Right lung (tissue), 5 donors: Measurements from ENCODE around the gene KRT73. TPM values are rescaled to one million over a fixed set of nuclear protein-coding genes. Genes with fewer than 3 reads are reported as not detected.
"Not testable (repeated sequence)": the region's sequence is repeated elsewhere in the genome, so short reads cannot be mapped to it uniquely, and the experiment has no call there.

Experiments
- DNase-seq, 2 donors: peaks; one replicate each; pipeline ENCODE4 v3.0.0-alpha.2; 2013
- polyA plus RNA-seq, 5 donors: library from polyadenylated mRNA; unstranded; fragments of 120-200 nt; gene quantifications; one replicate each; pipeline versions ENCODE4 v1.2.1 to v1.2.3, GENCODE V29; 2013; ENCODE audit warnings: inconsistent platforms in 1 of 5, low replicate concordance in 1 of 5; ENCODE audit not compliant: insufficient read length in 5 of 5, insufficient read depth in 1 of 5

The KRT73 gene
- polyA plus RNA-seq, 5 donors = 0.10 to 0.19 (median 0.15) TPM; not detected in 1

DNA sequence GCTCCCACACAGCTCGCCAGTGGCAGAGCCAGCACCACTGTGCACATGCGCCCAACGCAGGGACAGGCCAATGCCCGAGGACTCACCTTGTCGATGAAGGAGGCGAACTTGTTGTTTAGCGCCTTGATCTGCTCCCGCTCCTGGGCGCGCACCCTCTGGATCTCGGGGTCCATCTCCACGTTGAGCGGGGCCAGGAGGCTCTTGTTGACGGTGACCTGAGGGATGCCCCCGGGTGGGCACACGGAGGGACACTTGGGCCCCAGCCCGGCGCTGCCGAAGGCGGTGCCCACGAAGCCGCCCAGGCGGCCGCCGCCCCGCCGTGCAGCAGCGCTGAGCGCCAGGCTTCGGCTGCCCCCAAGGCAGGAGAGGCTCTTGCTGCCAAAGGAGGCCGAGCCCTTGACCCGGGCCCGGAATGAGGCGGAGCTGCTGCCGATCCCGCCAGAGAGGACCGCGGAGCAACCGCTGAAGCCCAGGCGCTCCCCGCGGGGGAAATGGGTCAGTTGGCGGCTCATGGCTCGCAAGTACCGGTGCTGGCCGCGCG is 17.3 kb downstream of the KRT73 start, which contains the start of gene KRT72:
Gene KRT72 (minus strand): TSS at position 523 of the 541 bp plus-strand sequence. CDS start 11 bp downstream, at position 512.
- no peak for DNase-seq

DNA sequence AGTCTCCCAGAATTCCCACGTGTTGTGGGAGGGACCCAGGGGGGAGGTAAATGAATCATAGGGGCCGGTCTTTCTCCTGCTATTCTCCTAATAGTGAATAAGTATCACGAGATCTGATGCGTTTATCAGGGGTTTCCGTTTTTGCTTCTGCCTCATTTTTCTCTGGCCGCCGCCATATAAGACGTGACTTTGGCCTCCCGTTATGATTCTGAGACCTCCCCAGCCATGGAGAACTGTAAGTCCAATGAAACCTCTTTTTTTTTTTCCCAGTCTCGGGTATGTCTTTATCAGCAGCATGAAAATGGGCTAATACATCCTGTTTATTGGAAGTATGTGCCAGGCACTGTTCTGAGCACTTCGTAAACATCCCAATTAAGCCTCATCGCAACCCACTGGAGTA is 17.9 kb downstream of the KRT73 start:
- no peak for DNase-seq

DNA sequence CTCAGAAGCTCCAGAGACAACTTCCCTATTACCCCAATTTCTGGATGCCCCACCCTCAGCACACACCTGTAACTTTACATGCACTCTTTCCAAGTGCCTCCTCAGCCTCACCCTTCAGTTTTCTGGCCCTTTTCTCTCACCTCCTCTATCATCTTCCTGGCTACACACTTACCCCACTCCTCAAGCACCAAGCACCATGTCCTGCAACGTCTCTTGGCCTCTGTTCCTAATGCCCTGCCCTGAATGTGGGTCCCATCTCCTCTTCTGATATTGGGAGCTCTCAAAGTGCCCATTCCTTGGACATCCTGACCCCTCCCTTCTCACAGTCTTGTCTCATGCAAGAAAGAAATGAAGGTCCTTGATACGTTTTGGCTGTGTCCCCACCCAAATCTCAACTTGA is 18.3 kb downstream of the KRT73 start:
- no peak for DNase-seq

DNA sequence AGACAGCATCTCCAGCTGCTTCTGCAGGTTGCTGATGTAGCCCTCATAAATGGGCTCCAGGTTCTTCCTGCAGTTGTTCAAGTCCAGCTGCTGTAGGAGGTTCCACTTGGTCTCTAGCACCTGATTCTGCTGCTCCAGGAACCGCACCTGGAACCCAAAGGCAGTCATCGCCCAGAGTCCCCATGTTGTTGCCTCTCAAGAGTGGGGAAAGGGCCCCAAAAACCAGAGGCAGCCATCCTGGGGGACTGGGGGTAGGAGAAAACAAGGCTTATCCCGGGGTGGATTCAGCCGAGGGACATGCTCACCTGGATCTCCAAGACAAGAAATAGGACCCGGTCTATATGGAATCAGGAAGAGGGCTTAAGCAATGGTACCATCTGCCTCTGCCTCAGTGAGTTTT is 19.4 kb downstream of the KRT73 start:
- no peak for DNase-seq

DNA sequence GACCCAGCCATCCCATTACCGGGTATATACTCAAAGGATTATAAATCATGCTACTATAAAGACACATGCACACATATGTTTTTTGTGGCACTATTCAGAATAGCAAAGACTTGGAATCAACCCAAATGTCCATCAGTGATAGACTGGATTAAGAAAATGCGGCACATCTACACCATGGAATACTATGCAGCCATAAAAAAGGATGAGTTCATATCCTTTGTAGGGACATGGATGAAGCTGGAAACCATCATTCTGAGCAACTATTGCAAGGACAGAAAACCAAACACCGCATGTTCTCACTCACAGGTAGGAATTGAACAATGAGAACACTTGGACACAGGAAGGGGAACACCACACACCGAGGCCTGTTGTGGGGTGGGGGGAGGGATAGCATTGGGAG is 24.1 kb downstream of the KRT73 start:
- not testable (repeated sequence) for DNase-seq

DNA sequence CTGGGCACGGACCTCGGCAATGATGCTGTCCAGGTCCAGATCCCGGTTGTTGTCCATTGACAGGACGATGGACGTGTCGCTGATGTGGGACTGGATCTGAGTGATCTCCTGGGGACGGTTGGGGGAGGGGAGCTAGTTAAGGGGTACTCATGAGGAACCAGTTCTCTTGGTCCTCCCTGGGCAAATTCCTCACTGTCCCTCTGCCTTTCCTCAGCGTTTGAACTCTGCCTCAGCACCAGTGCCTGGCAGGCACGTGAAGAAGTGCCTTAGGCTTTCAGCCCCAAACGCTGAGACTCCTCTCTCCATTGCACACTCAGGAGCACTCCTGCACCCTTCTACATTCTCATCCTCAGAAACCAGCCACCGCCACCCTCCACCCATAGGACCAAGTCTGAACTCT is 26.8 kb downstream of the KRT73 start:
- no peak for DNase-seq

DNA sequence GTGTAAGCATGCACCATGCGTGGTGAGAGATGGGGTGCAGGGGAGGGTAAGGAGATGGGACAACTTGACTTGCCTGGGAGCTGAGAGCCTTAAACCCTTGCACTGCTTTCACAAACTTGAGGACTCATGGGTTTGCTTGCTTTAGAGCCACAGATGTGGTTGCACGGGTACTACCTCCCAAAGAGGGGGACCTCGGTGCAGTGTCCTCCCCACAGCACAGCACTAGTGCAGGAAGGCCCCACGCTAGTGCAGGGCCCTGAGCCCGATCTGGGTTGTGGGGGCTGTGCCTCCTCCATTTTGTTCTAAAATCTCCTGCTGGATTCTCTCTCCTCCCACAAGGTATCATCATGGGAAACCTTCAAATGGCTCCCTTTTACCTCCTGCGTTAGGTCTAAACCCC is 28.3 kb downstream of the KRT73 start:
- no peak for DNase-seq

DNA sequence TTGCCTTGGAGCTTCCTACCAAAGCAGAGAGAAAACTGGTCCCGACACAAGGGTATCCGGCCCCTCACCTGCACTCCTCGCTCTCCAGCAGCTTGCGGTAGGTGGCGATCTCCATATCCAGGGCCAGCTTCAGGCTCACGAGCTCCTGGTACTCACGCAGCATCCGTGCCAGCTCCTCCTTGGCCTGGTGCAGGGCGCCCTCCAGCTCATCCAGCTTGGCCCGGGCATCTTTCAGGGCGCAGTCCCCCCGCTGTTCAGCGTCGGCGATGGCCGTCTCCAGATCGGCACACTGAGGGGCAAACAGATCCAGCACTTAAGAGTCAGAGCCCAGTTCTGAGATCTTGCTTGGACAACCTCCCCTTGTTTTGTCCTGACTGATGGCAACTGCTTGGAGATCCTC is 30.8 kb downstream of the KRT73 start:
- DNase-seq = no peak

DNA sequence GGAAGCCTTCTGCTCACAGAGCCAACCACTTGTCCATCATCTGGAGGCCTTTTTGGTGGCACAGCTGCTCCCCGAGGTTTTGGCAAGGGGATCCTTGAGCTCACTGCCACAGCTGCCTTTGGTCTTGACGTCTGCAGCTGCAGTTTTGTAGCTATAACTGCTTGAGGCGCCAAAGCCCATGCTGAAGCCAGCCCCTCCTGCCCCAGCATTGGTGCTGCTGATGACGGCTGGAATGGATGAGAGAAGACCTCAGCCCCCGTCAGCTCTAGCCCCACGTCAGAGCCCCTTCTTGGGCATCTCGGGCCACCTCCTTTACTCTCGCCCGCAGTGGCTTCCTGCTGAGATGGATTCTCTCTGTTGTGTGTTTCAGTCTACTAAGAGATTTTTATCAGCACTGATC is 32.4 kb downstream of the KRT73 start:
- DNase-seq = no peak

DNA sequence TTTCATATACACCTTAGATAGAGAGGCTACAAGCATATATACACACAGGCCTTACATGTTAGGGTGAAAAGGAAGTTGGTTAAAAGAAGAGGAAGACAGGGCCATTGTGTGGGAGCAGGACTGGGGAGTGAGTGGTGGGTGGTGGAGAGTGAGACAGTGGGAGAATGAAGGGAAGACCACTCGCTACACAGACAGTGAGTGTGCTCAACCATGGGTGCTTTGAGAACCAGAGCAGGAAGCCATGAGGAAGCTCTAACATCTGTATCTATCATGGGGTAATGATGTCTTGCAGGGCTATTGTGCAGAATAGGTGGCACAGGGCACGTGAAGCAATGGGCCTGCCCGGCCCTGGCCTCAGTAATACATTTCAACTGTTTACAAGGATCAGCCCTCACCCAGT is 33.3 kb downstream of the KRT73 start:
- no peak for DNase-seq

DNA sequence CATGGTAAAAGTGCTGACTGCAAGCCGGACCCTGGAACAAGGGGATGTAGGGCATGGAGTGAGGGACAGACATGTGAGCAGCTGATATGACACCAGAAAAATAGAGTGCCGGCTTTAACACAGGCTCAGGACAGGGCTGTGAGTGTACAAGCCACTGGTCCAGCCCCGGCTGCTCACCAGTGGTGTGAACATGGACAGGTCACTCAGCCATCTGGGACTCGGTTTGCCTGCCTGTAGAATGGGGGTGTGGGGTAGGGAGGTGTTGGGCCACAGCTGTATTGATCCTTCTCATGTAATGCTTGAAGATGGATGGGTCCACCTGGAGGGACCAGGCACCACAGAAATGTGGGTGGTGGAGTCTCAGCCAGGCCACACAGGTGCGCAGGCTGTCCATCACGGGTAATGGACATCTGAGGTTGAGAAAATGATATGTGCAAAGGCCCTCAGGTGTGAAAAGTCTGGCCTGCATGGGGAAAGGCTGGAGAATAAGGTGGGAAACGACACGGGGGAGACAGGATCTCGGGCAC is 34.1 kb downstream of the KRT73 start:
- no peak for DNase-seq

DNA sequence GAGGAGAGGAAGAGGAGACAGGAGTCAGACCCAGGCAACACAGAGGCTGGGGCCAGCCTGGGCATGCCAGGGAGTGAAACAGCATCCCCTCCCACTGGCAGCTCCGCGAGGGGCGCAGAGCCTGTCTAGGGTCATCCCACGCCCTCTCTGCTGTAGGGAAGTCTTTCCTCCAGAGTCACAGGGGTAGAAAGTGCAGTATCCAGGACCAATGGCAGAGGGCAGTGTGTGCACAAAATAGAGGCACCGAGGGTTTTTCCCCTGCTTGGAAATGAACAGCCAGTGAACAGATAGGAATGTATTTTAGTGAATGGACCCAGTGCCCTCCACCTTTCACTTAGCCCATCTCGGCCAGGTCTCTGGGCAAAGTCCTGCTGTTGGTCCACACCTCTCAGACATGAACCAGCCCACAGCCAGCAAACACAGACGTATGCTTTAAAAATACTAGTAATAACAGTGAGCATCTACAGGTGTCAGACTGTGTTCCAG is 35.3 kb downstream of the KRT73 start:
- peak; percentile 23 to 43 for DNase-seq

DNA sequence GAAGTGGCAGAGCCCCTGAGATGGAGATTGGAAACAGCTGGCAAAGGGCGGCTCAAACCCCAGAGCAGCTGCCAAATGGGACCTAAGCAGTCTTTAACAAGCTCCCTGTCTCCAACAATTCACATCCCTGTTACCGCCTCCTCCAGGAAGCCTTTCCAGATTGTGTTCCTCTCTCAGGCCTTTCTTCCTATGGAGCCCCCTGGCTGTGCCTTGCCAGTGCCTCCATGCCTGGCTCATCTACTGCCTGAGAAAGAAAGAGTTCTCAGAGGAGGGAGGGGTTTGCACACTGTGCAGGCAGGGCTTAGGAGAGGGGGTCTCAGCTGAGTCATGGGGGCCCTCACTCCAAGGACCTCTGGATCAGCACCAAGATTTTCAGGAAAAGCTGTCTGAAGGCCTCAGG is 35.9 kb downstream of the KRT73 start:
- no peak for DNase-seq

DNA sequence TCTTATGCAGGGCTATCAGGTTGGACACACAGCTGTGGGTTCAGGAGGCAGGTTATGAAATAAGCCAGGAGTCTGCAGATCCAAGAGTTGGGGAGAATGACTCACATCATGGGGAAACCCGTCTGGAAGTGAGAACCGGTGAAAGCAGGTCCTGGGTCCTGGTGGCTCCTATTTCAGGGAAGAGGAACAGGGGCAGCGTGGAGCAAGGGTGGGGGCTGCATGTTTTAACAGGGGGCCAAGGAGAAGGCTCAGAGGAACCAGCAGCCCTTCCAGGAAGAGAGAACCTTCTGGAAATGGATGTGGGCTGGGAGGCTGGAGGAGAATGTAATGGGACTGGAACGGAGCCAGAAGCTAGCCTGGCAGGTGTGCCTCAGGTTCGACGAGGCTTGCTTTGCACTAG is 36.9 kb downstream of the KRT73 start:
- DNase-seq = no peak

DNA sequence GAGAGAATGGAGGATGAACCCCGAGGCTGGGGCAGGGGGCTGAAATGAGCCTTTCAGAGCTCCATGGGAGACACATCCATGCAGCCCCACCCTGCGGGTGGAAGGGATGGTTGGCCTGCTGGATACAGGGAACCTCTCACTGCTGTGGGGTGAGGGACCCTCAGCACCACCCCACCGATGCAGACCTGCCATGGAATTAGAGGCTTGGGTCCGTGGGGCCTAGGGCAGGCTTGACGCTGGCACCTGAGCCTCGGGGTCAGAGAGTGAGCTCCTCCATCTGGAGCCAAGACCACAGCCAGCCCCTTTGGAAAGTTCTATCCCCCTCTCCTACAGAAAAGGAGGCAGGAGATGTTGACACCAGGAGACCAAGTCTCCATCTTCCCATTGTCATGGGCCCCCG is 37.3 kb downstream of the KRT73 start:
- no peak for DNase-seq

DNA sequence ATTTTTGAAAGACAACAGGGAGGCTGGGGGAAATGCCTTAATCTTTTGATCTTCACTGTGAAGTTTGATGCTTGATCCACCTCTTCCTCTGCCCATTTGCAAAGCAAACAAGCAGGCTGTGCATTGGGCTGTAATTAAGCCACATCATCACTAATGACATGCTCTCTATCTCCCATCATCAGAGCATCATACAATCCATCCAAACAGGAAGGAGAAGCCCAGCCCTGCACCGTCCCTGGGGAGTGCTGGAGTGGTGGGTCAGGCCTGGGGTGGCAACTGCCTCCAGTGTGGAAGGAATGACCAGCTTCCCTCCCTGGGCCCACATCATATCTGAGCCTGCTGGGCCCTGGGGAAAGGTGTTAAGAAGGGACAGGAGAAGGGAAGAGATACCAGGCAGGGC is 37.9 kb downstream of the KRT73 start:
- no peak for DNase-seq

DNA sequence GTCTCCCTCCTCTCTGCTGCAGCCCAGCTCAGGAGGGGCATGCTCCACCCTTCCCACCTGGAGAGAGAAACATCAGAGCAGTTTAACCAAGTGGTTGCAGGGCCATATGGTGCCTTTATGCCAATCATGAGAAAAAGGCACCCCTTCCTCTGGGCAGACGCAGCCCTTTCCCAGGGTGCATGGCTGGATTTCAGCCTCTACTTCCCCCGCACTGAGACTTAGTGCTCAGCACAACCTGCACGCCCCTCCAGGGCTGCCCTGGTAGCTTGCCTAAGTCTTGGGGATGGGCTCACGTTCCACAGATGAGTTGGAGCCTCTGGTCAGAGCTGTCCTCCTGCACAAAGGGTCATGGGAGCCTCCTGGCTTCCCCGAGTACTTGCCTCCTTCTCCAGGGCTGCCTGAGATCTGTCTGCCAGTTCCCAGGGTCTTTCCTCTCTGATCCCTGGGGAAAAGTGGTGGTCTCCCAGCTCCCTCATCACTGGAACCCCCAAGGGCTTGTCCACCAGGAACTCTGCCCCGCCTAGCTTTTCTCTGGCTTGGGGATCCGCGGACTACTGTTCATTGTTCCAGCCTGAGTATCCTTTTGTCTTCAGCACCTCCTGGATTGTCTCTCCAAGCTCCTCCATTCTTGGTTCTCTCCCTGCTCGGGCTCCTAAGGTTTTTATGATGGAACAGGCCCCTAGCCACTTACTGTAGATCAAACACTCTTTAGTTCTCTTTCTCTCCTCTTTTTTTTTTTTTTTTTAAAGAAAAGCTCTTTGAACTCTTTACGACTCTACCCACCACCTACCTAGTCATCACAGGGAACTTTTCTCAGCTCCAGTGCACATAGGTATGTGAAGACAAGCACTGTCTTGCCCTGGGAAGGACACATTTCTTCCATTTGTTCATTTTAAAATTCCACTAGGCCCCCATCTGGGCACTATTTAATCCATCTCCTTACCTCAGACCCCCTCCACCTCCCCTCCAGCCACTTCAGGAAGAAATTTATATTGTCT is 38.6 kb downstream of the KRT73 start:
- no peak for DNase-seq

DNA sequence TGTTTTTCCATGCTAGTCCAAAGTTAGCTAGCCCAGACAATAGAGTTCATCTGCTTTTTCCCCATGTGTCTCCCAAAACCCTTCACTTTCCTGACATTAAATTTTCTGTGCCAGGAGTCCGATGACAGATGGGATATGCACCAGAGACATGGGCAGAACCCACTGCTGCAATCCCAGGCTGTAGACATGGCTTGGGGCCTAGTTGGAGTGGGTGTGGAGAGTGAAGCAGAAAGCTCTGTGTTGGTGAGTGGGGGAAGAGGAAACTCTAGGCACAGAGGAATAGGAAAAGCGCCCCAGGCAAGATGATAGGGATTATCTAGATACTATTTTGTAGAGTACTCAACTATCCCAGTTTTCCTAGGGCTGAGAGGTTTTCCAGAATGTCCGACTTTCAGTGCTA is 39.9 kb downstream of the KRT73 start:
- DNase-seq = no peak

DNA sequence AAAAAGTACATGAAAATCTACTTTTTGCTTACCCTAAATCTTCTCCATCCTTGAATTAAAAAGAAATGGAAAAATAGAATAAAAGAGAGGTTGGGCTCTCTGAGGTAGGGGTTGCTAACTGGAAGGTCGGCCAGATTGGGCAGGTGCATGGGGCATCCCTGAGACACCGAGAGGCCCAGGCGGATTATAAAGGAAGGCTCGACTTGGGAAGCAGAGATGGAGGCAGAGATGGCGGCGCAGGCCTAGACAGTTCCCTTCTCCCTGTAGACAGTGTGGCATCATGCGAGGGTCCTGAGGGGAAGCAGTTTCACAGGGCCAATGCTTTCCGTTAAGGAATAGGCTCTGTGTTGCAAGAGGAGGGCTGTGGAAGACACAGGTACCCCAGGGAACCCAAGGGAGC is 41.0 kb downstream of the KRT73 start:
- no peak for DNase-seq

DNA sequence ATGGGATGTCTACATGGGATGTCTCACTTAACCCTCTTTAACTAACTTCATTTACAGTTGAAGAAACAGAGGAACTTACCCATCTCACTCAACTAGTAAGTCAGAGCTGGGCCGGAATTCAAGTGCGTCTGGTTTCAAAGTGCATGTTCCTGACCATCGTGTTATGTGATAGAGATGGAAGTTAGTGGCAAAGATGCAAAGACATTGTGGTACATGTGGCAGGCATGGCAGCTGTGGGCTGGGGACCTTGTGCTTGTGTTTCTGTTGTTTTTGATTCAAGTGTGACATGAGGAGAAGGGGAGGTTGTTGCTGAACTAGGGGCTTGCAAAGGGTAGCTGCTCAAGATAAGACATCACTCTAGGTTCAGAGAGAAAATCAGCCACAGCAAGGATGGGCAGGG is 42.4 kb downstream of the KRT73 start:
- DNase-seq = no peak

DNA sequence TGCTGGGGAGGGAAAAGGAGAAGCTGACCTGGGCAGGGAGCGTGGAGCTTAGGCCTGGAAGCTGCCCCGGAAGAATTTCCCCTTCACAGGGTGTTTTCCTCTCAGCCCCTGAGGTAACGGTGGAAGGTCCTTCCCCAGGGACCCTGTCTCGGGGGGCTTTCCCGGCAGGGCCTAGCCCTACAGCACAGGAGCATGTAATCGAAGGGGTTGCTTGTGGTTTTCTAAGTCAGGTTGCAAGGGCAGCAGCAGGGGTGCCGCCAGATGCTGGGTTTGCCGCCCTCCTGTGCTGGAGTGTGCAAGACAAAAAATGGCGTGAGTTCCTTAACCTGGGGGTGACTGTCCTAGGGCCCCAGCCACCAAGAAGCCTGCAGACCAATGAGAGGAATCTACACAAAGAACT is 43.1 kb downstream of the KRT73 start:
- no peak for DNase-seq

DNA sequence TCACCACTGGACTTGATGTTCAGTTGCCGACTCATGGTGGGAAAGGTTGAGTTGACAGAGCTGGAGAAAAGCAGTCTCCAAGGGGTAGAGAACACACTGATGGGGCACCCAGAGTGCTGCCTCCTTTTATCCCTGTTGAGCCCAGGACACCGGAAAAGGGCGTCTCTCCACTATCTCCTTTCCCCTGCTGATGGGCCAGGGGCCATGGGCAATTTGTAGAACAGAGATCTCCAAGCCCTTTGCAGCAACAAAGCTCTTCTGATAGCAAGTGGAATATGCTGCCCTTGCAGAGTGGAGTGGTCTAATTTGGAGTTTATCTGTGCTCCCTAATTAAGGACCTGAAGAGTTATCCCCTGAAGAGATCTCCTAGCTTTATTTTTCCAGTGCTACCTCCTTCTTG is 44.6 kb downstream of the KRT73 start, which contains the start of gene KRT74:
Gene KRT74 (minus strand): TSS at position 101 of the 400 bp plus-strand sequence. CDS start 66 bp downstream, at position 35.
- no peak for DNase-seq

DNA sequence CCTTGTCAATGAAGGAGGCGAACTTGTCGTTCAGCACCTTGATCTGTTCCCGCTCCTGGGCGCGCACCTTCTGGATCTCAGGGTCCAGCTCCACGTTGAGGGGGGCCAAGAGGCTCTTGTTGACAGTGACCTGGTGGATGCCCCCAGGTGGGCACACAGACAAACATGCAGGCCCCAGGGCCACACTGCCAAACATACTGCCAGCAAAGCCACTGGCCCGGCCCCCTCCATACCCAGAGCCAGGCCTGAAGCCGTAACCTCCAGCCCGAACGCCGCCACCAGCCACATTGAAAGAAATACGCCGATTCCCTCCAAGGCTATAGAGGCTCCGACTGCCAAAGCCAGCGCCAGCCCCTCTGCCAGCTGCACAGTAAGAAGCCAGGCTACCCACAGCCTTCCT is 45.1 kb downstream of the KRT73 start:
- DNase-seq = no peak
